Measurements from ENCODE around the gene KCNH1.

The KCNH1 gene

DNA sequence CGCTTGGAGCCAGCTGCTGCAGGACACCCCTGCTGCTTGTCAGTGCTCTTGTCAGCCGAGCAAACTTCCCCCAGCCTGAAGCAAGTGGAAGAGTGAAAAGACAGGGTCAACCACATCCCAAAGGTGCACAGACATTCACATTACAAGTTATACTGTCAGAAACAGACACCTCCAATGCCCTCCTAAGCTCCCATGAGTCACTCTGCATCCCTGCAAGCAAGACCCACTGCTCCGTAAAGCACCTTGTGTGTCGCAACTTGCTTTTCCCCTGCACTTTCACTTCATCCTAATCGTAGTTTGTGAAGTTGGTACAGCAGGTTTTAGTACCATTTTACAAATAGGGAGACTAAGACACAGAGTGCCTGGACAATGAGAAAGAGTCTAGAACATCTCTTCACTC is 51.1 kb downstream of the KCNH1 start:
- TF ChIP-seq TEAD4 (IDR thresholded peaks at IDR 0.05) (no peak), CEBPB (IDR thresholded peaks at IDR 0.05) (no peak), EGR1 (IDR thresholded peaks at IDR 0.05) (no peak), ZBTB7A (IDR thresholded peaks at IDR 0.05; ENCODE audit: low read depth) (no peak), FOXM1 (IDR thresholded peaks at IDR 0.05; ENCODE audit: borderline replicate concordance, low read depth) (no peak), TAF1 (IDR thresholded peaks at IDR 0.05; ENCODE audit: low read depth) (no peak), RAD21 (IDR thresholded peaks at IDR 0.05; ENCODE audit: low read depth) (no peak), TCF12 (IDR thresholded peaks at IDR 0.05; ENCODE audit: low read depth) (no peak), CREB1 (IDR thresholded peaks at IDR 0.05; ENCODE audit: low read depth) (no peak), NFIC (IDR thresholded peaks at IDR 0.05) (no peak), EP300 (IDR thresholded peaks at IDR 0.05; ENCODE audit: borderline replicate concordance) (no peak), YY1 (IDR thresholded peaks at IDR 0.05; ENCODE audit: low read depth) (no peak)
- TF ChIP-seq, protein P1, sequence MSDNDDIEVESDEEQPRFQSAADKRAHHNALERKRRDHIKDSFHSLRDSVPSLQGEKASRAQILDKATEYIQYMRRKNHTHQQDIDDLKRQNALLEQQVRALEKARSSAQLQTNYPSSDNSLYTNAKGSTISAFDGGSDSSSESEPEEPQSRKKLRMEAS (IDR thresholded peaks at IDR 0.05): no peak
- TF ChIP-seq, protein P2, sequence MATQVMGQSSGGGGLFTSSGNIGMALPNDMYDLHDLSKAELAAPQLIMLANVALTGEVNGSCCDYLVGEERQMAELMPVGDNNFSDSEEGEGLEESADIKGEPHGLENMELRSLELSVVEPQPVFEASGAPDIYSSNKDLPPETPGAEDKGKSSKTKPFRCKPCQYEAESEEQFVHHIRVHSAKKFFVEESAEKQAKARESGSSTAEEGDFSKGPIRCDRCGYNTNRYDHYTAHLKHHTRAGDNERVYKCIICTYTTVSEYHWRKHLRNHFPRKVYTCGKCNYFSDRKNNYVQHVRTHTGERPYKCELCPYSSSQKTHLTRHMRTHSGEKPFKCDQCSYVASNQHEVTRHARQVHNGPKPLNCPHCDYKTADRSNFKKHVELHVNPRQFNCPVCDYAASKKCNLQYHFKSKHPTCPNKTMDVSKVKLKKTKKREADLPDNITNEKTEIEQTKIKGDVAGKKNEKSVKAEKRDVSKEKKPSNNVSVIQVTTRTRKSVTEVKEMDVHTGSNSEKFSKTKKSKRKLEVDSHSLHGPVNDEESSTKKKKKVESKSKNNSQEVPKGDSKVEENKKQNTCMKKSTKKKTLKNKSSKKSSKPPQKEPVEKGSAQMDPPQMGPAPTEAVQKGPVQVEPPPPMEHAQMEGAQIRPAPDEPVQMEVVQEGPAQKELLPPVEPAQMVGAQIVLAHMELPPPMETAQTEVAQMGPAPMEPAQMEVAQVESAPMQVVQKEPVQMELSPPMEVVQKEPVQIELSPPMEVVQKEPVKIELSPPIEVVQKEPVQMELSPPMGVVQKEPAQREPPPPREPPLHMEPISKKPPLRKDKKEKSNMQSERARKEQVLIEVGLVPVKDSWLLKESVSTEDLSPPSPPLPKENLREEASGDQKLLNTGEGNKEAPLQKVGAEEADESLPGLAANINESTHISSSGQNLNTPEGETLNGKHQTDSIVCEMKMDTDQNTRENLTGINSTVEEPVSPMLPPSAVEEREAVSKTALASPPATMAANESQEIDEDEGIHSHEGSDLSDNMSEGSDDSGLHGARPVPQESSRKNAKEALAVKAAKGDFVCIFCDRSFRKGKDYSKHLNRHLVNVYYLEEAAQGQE (IDR thresholded peaks at IDR 0.05; ENCODE audit: low read depth): no peak
- TF ChIP-seq, protein P3, sequence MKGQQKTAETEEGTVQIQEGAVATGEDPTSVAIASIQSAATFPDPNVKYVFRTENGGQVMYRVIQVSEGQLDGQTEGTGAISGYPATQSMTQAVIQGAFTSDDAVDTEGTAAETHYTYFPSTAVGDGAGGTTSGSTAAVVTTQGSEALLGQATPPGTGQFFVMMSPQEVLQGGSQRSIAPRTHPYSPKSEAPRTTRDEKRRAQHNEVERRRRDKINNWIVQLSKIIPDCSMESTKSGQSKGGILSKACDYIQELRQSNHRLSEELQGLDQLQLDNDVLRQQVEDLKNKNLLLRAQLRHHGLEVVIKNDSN (IDR thresholded peaks at IDR 0.05): no peak

DNA sequence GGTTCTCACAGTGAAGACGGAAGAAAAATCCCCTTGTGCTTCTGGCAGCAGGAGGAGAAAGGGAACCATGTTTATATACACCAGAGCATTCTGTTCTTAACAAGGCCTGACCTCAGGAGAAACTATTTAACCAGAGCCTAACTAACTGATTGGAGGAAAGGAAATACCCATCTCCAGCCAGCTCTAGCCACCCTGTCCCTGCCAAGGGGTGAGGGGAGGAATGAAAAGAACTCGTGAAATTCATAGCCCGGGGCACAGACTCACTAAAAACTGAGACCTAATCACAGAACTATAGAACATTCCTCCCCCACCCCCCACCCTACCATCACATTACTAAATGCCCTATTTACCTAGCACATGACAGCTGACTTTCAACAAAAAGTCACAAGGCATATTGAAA is 65.0 kb downstream of the KCNH1 start:
- TF ChIP-seq, protein P2 (IDR thresholded peaks at IDR 0.05; ENCODE audit: low read depth): no peak
- TF ChIP-seq, protein P1 (IDR thresholded peaks at IDR 0.05): no peak
- TF ChIP-seq CREB1 (IDR thresholded peaks at IDR 0.05; ENCODE audit: low read depth) (no peak), TEAD4 (IDR thresholded peaks at IDR 0.05) (no peak), FOXM1 (IDR thresholded peaks at IDR 0.05; ENCODE audit: borderline replicate concordance, low read depth) (no peak), EP300 (IDR thresholded peaks at IDR 0.05; ENCODE audit: borderline replicate concordance) (no peak), CEBPB (IDR thresholded peaks at IDR 0.05) (no peak), YY1 (IDR thresholded peaks at IDR 0.05; ENCODE audit: low read depth) (no peak), RAD21 (IDR thresholded peaks at IDR 0.05; ENCODE audit: low read depth) (no peak), TAF1 (IDR thresholded peaks at IDR 0.05; ENCODE audit: low read depth) (no peak), TCF12 (IDR thresholded peaks at IDR 0.05; ENCODE audit: low read depth) (no peak), EGR1 (IDR thresholded peaks at IDR 0.05) (no peak), ZBTB7A (IDR thresholded peaks at IDR 0.05; ENCODE audit: low read depth) (no peak), NFIC (IDR thresholded peaks at IDR 0.05) (no peak)
- TF ChIP-seq, protein P3 (IDR thresholded peaks at IDR 0.05): no peak

DNA sequence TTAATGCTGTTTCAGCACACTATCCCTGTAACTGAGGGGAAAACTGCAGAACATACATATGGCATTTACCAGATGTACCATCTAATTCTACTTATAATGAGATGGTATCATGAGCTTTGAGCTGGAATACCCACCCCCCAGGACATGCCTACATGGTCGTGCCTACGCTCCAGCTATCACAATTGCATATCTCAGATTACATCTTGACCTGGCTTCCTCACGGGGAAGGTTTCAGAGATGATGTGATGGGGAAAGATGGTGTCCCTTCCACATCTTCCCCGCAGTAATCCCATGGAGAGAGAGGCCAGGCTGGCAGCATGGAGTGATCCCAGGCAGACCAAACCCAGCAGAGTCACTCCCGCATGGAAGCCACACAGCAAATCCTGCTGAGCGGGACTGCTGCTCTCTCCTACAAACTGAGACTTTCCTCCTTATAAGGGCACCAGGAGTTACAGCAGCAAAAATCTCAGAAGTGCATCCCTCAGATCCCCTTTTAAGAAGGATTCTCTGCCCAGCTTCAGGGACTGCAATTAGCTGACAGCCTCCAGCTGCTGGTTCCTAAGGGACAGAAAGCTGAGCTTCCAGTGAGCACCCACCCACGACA is 67.1 kb downstream of the KCNH1 start:
- TF ChIP-seq CREB1 (IDR thresholded peaks at IDR 0.05; ENCODE audit: low read depth): no peak
- no peak for TF ChIP-seq NFIC (IDR thresholded peaks at IDR 0.05)
- no peak for TF ChIP-seq TEAD4 (IDR thresholded peaks at IDR 0.05)
- TF ChIP-seq, protein P2 (IDR thresholded peaks at IDR 0.05; ENCODE audit: low read depth): no peak
- no peak for TF ChIP-seq EP300 (IDR thresholded peaks at IDR 0.05; ENCODE audit: borderline replicate concordance)

DNA sequence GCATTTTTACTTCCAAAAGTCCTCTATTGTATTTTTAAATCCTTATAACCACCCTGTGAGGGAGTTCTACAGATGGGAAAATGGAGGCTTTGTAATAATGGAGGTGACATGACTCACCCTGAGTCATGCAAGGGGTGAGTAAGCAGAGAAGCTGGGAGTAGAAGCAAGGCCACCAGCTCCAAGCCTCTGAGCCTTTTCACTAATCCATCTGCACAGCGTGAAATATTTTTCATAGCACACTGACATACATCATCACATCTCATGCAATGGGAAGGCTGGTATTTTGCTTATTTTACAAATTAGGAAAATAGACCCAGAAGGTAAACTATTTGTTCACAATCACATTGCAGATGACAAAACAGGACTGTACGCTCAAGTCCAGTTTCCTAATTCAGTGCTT is 96.9 kb downstream of the KCNH1 start:
- TF ChIP-seq EP300 (IDR thresholded peaks at IDR 0.05; ENCODE audit: borderline replicate concordance): no peak
- TF ChIP-seq CREB1 (IDR thresholded peaks at IDR 0.05; ENCODE audit: low read depth): no peak
- TF ChIP-seq EGR1 (IDR thresholded peaks at IDR 0.05): no peak
- TF ChIP-seq, protein P1 (IDR thresholded peaks at IDR 0.05): no peak
- TF ChIP-seq NFIC (IDR thresholded peaks at IDR 0.05): no peak
- TF ChIP-seq, protein P3 (IDR thresholded peaks at IDR 0.05): no peak
- no peak for TF ChIP-seq FOXM1 (IDR thresholded peaks at IDR 0.05; ENCODE audit: borderline replicate concordance, low read depth)
- TF ChIP-seq ZBTB7A (IDR thresholded peaks at IDR 0.05; ENCODE audit: low read depth): no peak
- TF ChIP-seq, protein P2 (IDR thresholded peaks at IDR 0.05; ENCODE audit: low read depth): no peak
- 0 out of 2 replicates have a peak, but pooled peaks have one; percentile 27 for TF ChIP-seq TEAD4 (IDR thresholded peaks at IDR 0.05)
- no peak for TF ChIP-seq TCF12 (IDR thresholded peaks at IDR 0.05; ENCODE audit: low read depth)
- no peak for TF ChIP-seq TAF1 (IDR thresholded peaks at IDR 0.05; ENCODE audit: low read depth)
- no peak for TF ChIP-seq CEBPB (IDR thresholded peaks at IDR 0.05)
- peak; percentile 54; the same call in 1 of the 2 replicates for TF ChIP-seq YY1 (IDR thresholded peaks at IDR 0.05; ENCODE audit: low read depth)
